Peyer's patch (tissue), 4 donors: ENCODE results near the gene MED14.

Source experiments
- POLR2A ChIP-seq, 2 donors: fragments of 450-650 bp; IDR thresholded peaks; one replicate each; pipeline ENCODE4 v1.5.1; 2017; ENCODE audit warnings: antibody characterized with exemption in 2 of 2, mild to moderate bottlenecking in 2 of 2, moderate library complexity in 2 of 2
- TF ChIP-seq, protein P1 (sequence below), 6 experiments: fragments of 450-650 bp in 4 of 6; fragments of 200-600 bp in 2 of 6; sonication (generic) in 1 of 6; IDR thresholded peaks; one replicate each; pipeline ENCODE4 v1.5.1; 2017 to 2019; ENCODE audit warnings: antibody characterized with exemption in 6 of 6, mild to moderate bottlenecking in 3 of 6, moderate library complexity in 1 of 6

DNA sequence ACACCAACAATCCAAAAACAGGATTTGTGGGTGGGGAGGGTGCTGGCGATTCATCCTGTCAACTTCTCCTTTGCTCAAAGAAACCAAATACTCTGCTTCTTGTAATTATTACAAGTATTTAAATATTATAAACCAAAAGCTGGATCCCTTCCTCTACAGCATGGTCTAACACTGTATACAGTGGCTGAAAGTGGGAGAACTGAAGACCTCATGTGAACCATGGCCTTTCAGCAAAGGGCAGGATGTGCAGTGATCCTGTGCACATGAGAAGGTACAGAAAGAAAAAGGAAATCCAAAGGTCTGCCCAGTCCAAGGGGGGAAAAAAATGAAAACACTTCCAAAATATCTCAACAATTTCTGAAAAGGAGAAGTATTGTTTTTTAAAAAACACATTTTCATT, 82.7 kb downstream of the MED14 start:
- TF ChIP-seq, protein P1, sequence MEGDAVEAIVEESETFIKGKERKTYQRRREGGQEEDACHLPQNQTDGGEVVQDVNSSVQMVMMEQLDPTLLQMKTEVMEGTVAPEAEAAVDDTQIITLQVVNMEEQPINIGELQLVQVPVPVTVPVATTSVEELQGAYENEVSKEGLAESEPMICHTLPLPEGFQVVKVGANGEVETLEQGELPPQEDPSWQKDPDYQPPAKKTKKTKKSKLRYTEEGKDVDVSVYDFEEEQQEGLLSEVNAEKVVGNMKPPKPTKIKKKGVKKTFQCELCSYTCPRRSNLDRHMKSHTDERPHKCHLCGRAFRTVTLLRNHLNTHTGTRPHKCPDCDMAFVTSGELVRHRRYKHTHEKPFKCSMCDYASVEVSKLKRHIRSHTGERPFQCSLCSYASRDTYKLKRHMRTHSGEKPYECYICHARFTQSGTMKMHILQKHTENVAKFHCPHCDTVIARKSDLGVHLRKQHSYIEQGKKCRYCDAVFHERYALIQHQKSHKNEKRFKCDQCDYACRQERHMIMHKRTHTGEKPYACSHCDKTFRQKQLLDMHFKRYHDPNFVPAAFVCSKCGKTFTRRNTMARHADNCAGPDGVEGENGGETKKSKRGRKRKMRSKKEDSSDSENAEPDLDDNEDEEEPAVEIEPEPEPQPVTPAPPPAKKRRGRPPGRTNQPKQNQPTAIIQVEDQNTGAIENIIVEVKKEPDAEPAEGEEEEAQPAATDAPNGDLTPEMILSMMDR (IDR thresholded peaks at IDR 0.05): no peak
- no peak for TF ChIP-seq POLR2A (IDR thresholded peaks at IDR 0.05)
